Tongue (tissue), 2 donors: ENCODE results near the gene PEX26. TPM values are rescaled to one million over a fixed set of nuclear protein-coding genes. Genes with fewer than 3 reads are reported as not detected.
"Not testable (repeated sequence)": the region's sequence is repeated elsewhere in the genome, so short reads cannot be mapped to it uniquely, and the experiment has no call there.

ENCODE experiments used
- DNase-seq: peaks from one replicate; pipeline ENCODE4 v3.0.0-alpha.2; 2015
- total RNA-seq: library from RNA; depleted of rRNA; stranded (reverse); fragments of >200 nt; gene quantifications from one replicate; pipeline ENCODE4 v1.2.3, GENCODE V29; 2014

The PEX26 gene
- total RNA-seq, 1 donor from 2014 or later, result 18.1 TPM

DNA sequence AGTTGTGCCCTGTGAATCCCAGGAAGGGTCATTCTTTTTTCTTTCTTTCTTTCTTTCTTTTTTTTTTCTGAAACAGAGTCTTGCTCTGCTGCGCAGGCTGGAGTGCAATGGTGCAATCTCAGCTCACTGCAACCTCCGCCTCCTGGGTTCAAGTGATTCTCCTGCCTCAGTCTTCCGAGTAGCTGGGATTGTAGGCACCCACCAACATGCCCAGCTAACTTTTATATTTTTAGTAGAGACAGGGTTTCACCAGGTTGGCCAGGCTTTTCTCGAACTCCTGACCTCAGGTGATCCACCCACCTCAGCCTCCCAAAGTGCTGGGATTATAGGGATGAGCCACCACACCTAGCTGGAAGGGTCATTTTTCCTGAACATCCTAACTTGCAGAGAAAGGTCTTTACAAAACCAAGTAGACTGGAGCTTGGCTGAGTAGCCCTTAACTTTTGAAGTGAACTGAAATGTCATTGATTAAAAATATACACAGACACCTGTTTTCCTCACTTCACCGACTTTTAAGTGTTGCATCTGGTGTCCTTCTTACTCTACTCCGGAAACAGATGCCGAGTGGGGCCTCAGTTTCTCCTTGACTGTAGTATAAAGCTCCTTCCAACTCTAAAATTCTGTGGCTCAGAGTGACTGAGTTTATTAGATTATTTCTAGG is 6.4 kb upstream of the PEX26 start:
- DNase-seq, result not testable (repeated sequence)

DNA sequence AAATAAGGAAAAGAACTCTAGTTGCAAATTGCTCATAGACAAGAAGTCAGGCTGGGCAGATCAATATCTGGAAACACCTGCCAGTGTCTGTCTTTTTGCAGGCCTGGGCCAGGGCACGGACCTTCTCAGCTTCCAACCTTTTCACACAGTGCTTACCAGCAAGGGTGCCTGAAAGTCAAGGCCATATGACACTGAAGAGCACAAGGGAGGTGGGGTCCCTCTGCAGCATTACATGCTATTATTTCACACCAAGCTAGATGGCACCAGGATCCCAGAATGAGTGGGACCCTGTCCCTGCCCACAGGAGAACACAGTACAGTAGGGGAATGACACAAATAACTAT is 5.9 kb upstream of the PEX26 start:
- DNase-seq, result peak; percentile 35

DNA sequence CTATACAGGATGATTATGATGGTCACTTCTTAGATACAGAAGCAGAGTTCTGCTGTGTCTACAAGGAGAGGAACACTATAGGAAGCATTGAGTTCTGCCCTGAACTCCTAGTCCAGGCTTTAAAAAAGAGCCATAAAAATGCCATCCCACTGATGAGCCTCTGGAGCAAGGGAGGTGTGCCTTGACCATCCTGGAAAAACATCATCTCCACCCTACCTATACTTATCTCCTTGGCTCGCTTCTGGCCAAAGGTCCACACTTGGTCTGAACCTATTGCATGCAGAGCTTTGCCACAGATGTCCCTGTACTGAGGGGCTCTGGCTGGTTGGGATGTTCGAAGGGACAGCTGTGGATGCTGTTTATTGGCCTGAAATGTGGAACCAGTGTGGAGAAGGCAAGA is 4.3 kb upstream of the PEX26 start:
- no peak for DNase-seq

GRCh38 chr22:18073927-18074326 is 3.9 kb upstream of the PEX26 start:
- not testable (repeated sequence) for DNase-seq

DNA sequence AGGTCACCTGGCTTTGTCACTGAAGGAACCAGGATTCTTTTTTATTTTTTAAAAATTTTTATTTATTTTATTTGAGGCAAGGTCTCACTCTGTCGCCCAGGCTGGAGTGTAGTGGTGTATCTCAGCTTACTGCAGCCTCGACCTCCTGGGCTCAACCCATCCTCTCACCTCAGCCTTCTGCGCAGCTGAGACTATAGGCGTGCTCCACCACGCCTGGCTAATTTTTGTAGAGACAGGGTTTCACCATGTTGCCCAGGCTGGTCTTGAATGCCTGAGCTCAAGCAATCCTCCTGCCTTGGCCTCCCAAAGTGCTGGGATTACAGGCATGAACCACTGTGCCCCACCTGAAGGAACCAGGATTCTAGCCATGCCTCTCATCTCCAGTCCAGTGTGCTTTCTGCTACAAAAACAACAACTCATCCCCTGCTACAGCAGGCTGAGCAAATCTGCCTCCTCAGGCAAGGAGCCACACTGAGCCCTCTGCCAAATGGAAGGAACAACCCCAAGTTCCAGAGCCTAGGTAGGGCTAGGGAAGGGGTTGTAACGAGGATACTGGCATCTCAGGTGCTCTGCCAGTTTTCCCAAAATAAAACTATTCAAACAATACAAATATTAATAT is 2.6 kb upstream of the PEX26 start:
- no peak for DNase-seq

- DNase-seq, result peak; percentile 96
Observed at GRCh38 chr22:18075720-18076497, 1.9 kb upstream of the PEX26 start.

- DNase-seq, result no peak
Observed at GRCh38 chr22:18077087-18077638, 627 bp upstream of the PEX26 start.

GRCh38 chr22:18078329-18079041 is 695 bp downstream of the PEX26 start:
- DNase-seq, result no peak

- DNase-seq, result no peak
Observed at GRCh38 chr22:18079706-18080233, 2.0 kb downstream of the PEX26 start.

DNA sequence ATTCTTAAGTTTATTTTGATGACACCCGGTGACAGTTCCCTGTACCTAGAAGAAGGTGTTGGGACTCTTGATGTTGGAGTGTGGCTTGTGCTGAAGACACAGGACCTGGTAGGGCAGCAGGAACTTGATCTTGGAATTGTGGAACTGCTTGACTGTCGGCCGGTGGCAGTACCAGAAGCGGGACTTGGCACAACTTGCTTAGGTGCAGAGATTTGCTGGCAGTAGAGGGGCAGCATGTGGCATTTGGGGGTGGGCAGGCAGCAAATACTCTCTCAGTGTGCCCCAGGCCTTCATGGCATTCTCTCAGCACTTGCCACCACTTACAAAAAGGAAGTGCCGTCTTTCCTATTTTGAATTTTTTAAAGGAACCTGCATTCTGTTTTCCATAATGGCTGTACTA is 3.6 kb downstream of the PEX26 start:
- no peak for DNase-seq

DNA sequence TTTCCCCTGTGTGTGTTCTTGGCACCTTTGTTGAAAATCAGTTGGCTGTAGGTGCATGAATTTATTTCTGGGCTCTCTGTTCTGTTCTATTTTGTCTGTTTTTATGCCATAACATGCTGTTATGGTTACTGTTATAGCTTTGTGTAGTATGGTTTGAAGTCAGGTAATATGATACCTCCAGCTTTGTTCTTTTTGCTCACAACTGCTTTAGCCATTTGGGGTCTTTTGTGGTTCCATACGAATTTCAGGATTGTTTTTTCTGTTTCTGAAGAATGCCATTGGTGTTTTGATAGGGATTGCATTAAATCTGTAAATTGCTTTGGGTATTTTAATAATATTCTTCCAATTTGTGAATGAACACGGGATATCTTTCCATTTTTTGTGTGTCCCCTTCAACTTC is 4.7 kb downstream of the PEX26 start:
- no peak for DNase-seq

- no peak for DNase-seq
Observed at GRCh38 chr22:18083406-18083805, 5.6 kb downstream of the PEX26 start.

DNA sequence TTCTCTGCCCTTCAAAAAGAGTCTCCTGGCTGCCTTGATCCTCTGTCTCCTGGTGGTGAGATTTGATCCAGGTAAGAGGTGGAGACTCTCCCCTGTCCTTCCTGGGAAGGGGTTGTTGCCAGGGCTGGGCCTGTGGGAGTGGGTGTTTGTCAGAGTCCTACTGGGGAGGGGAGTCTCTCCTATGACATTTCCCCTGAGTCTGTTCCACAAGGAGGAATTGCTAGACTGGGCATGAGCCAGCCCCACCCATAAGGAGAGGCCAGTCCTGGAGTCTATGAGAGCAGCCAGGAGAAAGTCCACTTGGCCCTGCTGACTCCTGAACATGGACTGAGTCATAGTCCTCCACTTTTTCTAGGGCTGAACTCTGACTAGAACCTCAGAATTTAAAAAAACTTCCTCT is 7.4 kb downstream of the PEX26 start:
- no peak for DNase-seq

DNA sequence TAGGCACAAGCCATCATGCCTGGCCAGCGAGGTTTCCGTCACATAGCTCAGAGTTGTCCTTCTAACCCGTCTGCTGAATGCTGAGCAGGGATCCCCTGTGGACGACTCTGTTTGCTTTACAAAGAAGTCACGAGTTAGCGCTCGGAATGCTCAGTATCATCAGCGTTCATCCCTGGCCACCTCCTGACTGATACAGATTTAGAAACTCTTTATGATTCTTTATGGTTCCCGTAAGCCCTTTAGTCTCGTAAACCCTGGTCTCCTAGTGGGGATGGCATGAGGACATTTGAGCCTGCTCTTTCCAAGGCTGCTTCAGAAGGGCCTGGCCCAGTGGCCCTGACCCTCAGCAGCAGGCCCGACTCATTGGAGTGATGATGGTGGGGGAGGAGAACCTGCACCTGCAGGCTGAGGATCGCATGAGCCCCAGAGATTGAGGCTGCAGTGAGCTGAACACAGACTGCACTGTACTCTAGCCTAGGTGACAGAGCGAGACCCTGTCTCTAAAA is 9.6 kb downstream of the PEX26 start:
- no peak for DNase-seq

DNA sequence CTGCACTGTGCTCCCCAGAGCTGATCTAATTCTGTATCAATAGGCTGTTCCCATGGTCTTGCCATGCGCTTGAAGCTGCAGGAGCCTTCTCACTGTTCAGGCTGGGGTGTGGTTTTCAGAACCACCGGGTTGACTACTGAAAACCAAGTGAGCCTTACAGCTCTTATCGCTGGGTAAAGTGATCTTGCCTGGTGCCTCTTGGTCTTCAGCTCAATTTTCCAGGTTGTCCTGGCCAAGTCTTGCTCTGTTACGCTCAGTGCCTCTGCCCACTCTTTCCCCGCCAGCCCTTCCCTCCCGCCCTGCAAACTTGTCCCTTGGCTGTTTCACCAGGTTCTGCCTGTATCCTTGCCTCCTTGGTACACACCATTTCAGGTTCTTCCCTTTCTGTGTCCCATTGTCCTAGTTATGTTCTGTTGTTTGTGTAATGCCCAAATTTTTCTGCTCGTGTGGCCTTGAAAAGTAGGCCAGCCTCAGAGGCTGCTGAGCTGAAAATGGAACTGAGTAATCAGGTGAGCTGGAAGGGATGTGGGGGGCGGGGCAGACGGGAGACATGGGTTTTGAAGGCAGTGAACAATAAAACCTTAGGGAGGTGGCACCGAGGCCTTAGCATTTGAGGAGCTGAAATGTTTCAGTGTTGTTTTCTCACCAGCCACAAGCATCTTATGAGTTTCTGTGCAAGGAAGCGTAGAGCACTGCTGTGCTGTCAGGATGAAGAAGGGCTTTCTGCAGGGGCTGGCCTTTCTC is 11.2 kb downstream of the PEX26 start:
- DNase-seq, result no peak

DNA sequence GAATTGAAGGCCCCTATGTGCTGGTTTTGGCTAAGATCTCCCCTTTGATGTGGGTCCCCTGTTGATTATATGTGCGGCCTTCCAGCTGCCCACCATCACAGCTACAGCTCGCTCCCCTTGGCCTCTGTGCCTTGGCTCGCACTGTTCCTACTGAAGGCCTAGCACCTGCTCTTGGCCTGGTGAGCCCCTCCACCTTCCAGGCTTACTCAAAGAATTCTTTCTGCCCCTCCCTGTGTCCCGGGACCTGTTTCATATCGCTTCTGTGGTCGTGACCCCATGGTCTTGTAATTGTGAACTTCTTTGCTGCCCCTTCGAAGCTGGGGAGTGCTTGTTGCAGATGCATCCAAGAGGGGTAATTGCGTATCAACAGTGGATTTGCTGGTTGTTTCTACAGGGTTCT is 12.5 kb downstream of the PEX26 start:
- DNase-seq, result no peak

GRCh38 chr22:18091478-18091877 is 13.7 kb downstream of the PEX26 start:
- DNase-seq, result no peak

DNA sequence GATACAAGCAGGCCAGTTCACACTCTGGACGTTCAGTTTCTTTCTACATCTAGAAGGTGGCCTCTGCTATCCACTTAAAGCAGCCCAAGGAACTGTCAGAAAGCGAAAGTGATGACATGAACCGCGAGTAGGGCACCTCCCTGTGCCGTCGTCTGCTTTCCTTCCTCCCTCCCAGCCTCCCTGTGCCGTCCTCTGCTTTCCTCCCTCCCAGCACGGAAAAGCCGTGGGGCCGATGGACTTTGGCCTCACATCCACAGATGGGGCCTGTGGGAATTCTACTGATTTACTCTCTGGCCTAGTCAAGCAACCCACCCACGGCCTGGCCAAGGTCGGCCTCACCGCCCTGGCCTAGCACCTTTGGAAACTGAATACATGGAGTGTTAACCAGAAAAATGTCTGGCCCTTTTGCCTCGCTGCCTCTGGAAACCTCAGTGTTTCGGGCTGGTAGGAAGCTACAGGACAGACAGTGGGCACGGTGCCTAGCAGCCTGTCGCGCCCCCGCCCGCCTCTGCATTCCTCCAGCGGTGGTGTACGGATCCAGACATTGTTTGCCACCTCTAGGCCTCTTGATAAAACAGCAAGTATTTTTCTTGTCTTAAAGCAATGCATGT is 14.2 kb downstream of the PEX26 start:
- no peak for DNase-seq

- DNase-seq, result no peak
Observed at GRCh38 chr22:18093661-18094060, 15.9 kb downstream of the PEX26 start.

- DNase-seq, result no peak
Observed at GRCh38 chr22:18095101-18095805, 17.5 kb downstream of the PEX26 start.
